HEK293 (cell line): ENCODE measurements around the gene GAS7.

Experiments
- CTCF ChIA-PET: fragments of 350-600 bp; formaldehyde crosslinking; extraction: SDS; loops from one replicate; lab custom pipeline; 2021; ENCODE audit warnings: antibody characterized with exemption; lab: Yijun Ruan, JAX
- POLR2A ChIA-PET: fragments of 300-600 bp; formaldehyde crosslinking; extraction: SDS; loops from one replicate; lab custom pipeline; 2020; ENCODE audit warnings: antibody characterized with exemption, inconsistent platforms; lab: Yijun Ruan, JAX
- H3K27ac ChIP-seq: fragments of 200-500 bp; sonication (Bioruptor generic); 2 replicates; pipeline ENCODE4 v1.5.1; 2014; ENCODE audit warnings: low read depth, low read length, control low read depth, inconsistent platforms; ENCODE audit errors: extremely low read depth
- H3K36me3 ChIP-seq, 2 experiments: fragments of 200-500 bp in 1 of 2; sonication (Bioruptor generic) in 1 of 2; 1 replicate in 1 of 2; 2 replicates in 1 of 2; pipeline ENCODE4 v1.5.1; 2014 to 2017; ENCODE audit warnings: inconsistent platforms in 2 of 2, low read length in 2 of 2; ENCODE audit not compliant: control insufficient read depth in 2 of 2, insufficient read depth in 1 of 2
- H3K4me1 ChIP-seq: fragments of 200-500 bp; sonication (Bioruptor generic); 2 replicates; pipeline ENCODE4 v1.5.1; 2014; ENCODE audit warnings: mild to moderate bottlenecking, low read length, inconsistent platforms; ENCODE audit not compliant: control insufficient read depth, insufficient read depth
- H3K4me3 ChIP-seq: 2 replicates; pipeline ENCODE4 v1.5.1; 2011; ENCODE audit warnings: low read depth, mild to moderate bottlenecking, control low read depth, low read length, moderate library complexity
- H3K9me3 ChIP-seq: fragments of 200-500 bp; sonication (Bioruptor generic); 2 replicates; pipeline ENCODE4 v1.5.1; 2014; ENCODE audit warnings: low read depth, low read length, inconsistent platforms; ENCODE audit not compliant: control insufficient read depth, insufficient read depth
- GLIS1 ChIP-seq: fragments of 450-650 bp; formaldehyde crosslinking; IDR thresholded peaks from 2 replicates; pipeline ENCODE4 v1.5.1; 2016; ENCODE audit warnings: missing biosample characterization, missing genetic modification characterization
- OSR2 ChIP-seq: fragments of 450-650 bp; formaldehyde crosslinking; IDR thresholded peaks from 2 replicates; pipeline ENCODE4 v1.5.1; 2016; ENCODE audit warnings: missing biosample characterization, missing genetic modification characterization
- OVOL3 ChIP-seq: fragments of 450-650 bp; formaldehyde crosslinking; IDR thresholded peaks from 2 replicates; pipeline ENCODE4 v1.5.1; 2016; ENCODE audit warnings: missing biosample characterization, missing genetic modification characterization
- PRDM1 ChIP-seq: fragments of 450-650 bp; formaldehyde crosslinking; IDR thresholded peaks from 2 replicates; pipeline ENCODE4; 2016; ENCODE audit warnings: missing biosample characterization, missing genetic modification characterization
- PRDM4 ChIP-seq: fragments of 450-650 bp; formaldehyde crosslinking; IDR thresholded peaks from 2 replicates; pipeline ENCODE4 v1.5.1; 2017; ENCODE audit warnings: missing biosample characterization, missing genetic modification characterization
- PRDM6 ChIP-seq: fragments of 450-650 bp; formaldehyde crosslinking; IDR thresholded peaks from 2 replicates; pipeline ENCODE4 v1.5.1; 2017; ENCODE audit warnings: missing biosample characterization, missing genetic modification characterization
- REPIN1 ChIP-seq: fragments of 450-650 bp; formaldehyde crosslinking; IDR thresholded peaks from 2 replicates; pipeline ENCODE4 v1.5.1; 2017; ENCODE audit warnings: missing biosample characterization, missing genetic modification characterization, low read depth
- WT1 ChIP-seq: fragments of 450-650 bp; formaldehyde crosslinking; IDR thresholded peaks from 2 replicates; pipeline ENCODE4 v1.5.1; 2016; ENCODE audit warnings: missing biosample characterization, missing genetic modification characterization
- ZBTB44 ChIP-seq: fragments of 450-650 bp; IDR thresholded peaks from 2 replicates; pipeline ENCODE4 v1.5.1; 2018; ENCODE audit warnings: missing biosample characterization, mild to moderate bottlenecking, missing genetic modification characterization
- ZFHX2 ChIP-seq: fragments of 450-650 bp; formaldehyde crosslinking; conservative IDR thresholded peaks from 2 replicates; pipeline ENCODE4 v1.5.1; 2016; ENCODE audit warnings: missing biosample characterization, missing genetic modification characterization
- ZNF10 ChIP-seq: fragments of 450-650 bp; formaldehyde crosslinking; IDR thresholded peaks from 2 replicates; pipeline ENCODE4 v1.5.1; 2017; ENCODE audit warnings: missing biosample characterization, missing genetic modification characterization
- ZNF138 ChIP-seq: fragments of 450-650 bp; formaldehyde crosslinking; IDR thresholded peaks from 2 replicates; pipeline ENCODE4 v1.5.1; 2016; ENCODE audit warnings: missing biosample characterization, missing genetic modification characterization, borderline replicate concordance
- ZNF19 ChIP-seq: fragments of 450-650 bp; formaldehyde crosslinking; IDR thresholded peaks from 2 replicates; pipeline ENCODE4; 2016; ENCODE audit warnings: missing biosample characterization, missing genetic modification characterization, low read depth
- ZNF280C ChIP-seq: fragments of 450-650 bp; formaldehyde crosslinking; IDR thresholded peaks from 2 replicates; pipeline ENCODE4 v1.5.1; 2016; ENCODE audit warnings: missing biosample characterization, missing genetic modification characterization
- ZNF335 ChIP-seq: fragments of 450-650 bp; formaldehyde crosslinking; conservative IDR thresholded peaks from 2 replicates; pipeline ENCODE4 v1.5.1; 2016; ENCODE audit warnings: missing biosample characterization, missing genetic modification characterization
- ZNF555 ChIP-seq: fragments of 450-650 bp; formaldehyde crosslinking; conservative IDR thresholded peaks from 2 replicates; pipeline ENCODE4 v1.5.1; 2017; ENCODE audit warnings: missing biosample characterization, mild to moderate bottlenecking, missing genetic modification characterization, inconsistent platforms
- ZNF596 ChIP-seq: fragments of 450-650 bp; IDR thresholded peaks from 2 replicates; pipeline ENCODE4 v1.5.0; 2018; ENCODE audit warnings: missing biosample characterization, mild to moderate bottlenecking, missing genetic modification characterization, moderate library complexity
- ZNF600 ChIP-seq: fragments of 450-650 bp; formaldehyde crosslinking; IDR thresholded peaks from 2 replicates; pipeline ENCODE4 v1.5.1; 2016; ENCODE audit warnings: missing biosample characterization, missing genetic modification characterization
- ZNF704 ChIP-seq: fragments of 450-650 bp; formaldehyde crosslinking; IDR thresholded peaks from 2 replicates; pipeline ENCODE4 v1.5.1; 2016; ENCODE audit warnings: missing biosample characterization, missing genetic modification characterization
- ZNF777 ChIP-seq: fragments of 450-650 bp; formaldehyde crosslinking; IDR thresholded peaks from 2 replicates; pipeline ENCODE4 v1.5.1; 2017; ENCODE audit warnings: missing biosample characterization, missing genetic modification characterization, borderline replicate concordance
- ZNF843 ChIP-seq: fragments of 450-650 bp; formaldehyde crosslinking; IDR thresholded peaks from 2 replicates; pipeline ENCODE4 v1.5.1; 2016; ENCODE audit warnings: missing biosample characterization, missing genetic modification characterization
- TF ChIP-seq, protein P1 (sequence below): fragments of 450-650 bp; formaldehyde crosslinking; IDR thresholded peaks from 2 replicates; pipeline ENCODE4 v1.5.1; 2016; ENCODE audit warnings: missing biosample characterization, missing genetic modification characterization

Gene GAS7

DNA sequence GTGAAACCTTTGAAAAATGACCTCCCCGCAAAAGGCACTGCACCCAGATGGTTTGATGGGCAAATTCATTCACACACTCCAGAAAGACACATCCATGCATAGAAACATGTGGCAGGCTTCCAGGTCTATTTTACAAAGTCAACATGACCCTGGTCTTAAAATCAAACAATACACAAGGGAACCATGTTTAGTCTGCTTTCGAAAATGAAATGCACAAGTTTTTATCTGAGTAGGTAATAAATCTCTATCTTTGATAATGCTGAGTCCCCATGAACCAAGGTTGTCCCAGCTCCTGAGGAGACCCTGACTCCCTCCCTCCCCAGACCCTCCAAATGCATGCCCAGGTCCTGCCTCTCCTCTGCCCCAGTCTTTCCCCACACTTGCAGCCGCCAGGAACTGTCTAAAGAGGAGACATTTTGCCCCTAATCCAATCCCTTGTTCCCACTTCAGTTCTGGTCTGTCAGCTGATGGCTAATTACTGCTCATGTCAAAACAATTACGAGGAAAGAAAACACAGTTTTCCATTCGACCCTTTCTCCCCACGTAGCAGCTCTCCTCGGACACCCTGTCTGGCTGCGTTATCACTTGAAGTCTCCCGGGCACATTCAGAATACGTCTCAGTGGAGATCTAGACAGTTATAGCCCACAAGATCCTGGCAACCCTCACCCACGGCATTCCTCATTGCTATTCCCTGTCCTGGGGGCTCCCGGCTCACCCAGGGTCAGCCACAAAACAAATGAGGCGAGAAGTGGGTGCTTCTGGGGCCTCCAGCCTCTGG, 224.5 kb downstream of the GAS7 start:
- POLR2A ChIA-PET, result interaction anchor here (0.6 to 0.7 kb wide), 2 partner anchors 146 to 654 kb away, joined by 4 to 5 read pairs; no protein-coding TSS in a partner anchor
- CTCF ChIA-PET, result interaction anchor here (0.6 to 1.3 kb wide), 6 partner anchors 9 to 676 kb away, joined by 3 to 4 read pairs (median 3); no protein-coding TSS in a partner anchor
- peak overlapping the region; percentile 83 for H3K27ac ChIP-seq
- no peaks in the 10 kb centered on the region for H3K36me3 ChIP-seq
- H3K4me3 ChIP-seq, result no peak overlapping the region
- peaks cover 25% of the 10 kb centered on the region for H3K4me1 ChIP-seq
- no peaks in the 10 kb centered on the region for H3K9me3 ChIP-seq
- 0 out of 2 replicates have a peak, but pooled peaks have one; percentile 14 for TF ChIP-seq OVOL3 (tag by site-specific recombination)
- 0 out of 2 replicates have a peak, but pooled peaks have one; percentile 17 for TF ChIP-seq ZNF777 (tag by site-specific recombination)
- no peak for TF ChIP-seq PRDM1 (tag by site-specific recombination)
- no peak for TF ChIP-seq ZNF19
- TF ChIP-seq, protein P1, sequence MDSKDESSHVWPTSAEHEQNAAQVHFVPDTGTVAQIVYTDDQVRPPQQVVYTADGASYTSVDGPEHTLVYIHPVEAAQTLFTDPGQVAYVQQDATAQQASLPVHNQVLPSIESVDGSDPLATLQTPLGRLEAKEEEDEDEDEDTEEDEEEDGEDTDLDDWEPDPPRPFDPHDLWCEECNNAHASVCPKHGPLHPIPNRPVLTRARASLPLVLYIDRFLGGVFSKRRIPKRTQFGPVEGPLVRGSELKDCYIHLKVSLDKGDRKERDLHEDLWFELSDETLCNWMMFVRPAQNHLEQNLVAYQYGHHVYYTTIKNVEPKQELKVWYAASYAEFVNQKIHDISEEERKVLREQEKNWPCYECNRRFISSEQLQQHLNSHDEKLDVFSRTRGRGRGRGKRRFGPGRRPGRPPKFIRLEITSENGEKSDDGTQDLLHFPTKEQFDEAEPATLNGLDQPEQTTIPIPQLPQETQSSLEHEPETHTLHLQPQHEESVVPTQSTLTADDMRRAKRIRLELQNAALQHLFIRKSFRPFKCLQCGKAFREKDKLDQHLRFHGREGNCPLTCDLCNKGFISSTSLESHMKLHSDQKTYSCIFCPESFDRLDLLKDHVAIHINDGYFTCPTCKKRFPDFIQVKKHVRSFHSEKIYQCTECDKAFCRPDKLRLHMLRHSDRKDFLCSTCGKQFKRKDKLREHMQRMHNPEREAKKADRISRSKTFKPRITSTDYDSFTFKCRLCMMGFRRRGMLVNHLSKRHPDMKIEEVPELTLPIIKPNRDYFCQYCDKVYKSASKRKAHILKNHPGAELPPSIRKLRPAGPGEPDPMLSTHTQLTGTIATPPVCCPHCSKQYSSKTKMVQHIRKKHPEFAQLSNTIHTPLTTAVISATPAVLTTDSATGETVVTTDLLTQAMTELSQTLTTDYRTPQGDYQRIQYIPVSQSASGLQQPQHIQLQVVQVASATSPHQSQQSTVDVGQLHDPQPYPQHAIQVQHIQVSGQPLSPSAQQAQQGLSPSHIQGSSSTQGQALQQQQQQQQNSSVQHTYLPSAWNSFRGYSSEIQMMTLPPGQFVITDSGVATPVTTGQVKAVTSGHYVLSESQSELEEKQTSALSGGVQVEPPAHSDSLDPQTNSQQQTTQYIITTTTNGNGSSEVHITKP (tag by site-specific recombination), result peak; percentile 20; the same call in 1 of the 2 replicates
- no peak for TF ChIP-seq ZNF704
- TF ChIP-seq GLIS1, result peak; percentile 63
- no peak for TF ChIP-seq ZNF138 (tag by site-specific recombination)
- TF ChIP-seq ZNF600, result no peak
- peak; percentile 54 for TF ChIP-seq WT1 (tag by site-specific recombination)
- TF ChIP-seq ZNF843 (tag by site-specific recombination), result peak; percentile 51
- TF ChIP-seq ZNF10 (tag by site-specific recombination), result no peak
- TF ChIP-seq ZFHX2, result peak; percentile 26; the same call in 1 of the 2 replicates
- no peak for TF ChIP-seq ZNF596 (tag by site-specific recombination)
- TF ChIP-seq ZNF280C (tag by site-specific recombination), result no peak
- peak; percentile 88 for TF ChIP-seq PRDM6
- TF ChIP-seq ZBTB44, result peak; percentile 78
- no peak for TF ChIP-seq REPIN1 (tag by site-specific recombination)
- 0 out of 2 replicates have a peak, but pooled peaks have one; percentile 29 for TF ChIP-seq OSR2 (tag by site-specific recombination)
- no peak for TF ChIP-seq ZNF335
- TF ChIP-seq PRDM4 (tag by site-specific recombination), result peak; percentile 35; the same call in 1 of the 2 replicates
- TF ChIP-seq ZNF555, result no peak
